Measurements from ENCODE around the gene SLC1A2.

- no peak for TF ChIP-seq SNAI2 (CRISPR knock-in tag; IDR thresholded peaks at IDR 0.05)
- TF ChIP-seq OSR1 (CRISPR knock-in tag; IDR thresholded peaks at IDR 0.05) = no peak
These were observed 38.8 kb downstream of the SLC1A2 start for GRCh38 chr11:35380603-35381002.

Measured in SK-N-SH treated with all-trans-retinoic acid at 6 μM for 48 hours (cell line).